HL-60 (cell line): Measurements from ENCODE around the gene TP53TG5.

Source experiments
- CTCF ChIP-seq: IDR thresholded peaks from one replicate; pipeline ENCODE4 v1.5.1; 2011; ENCODE audit warnings: low read length, control low read depth, inconsistent platforms; ENCODE audit not compliant: insufficient read depth
- GABPA ChIP-seq: IDR thresholded peaks from 2 replicates; pipeline ENCODE4 v1.6.1; 2012; ENCODE audit warnings: low read depth
- POLR2AphosphoS5 ChIP-seq: IDR thresholded peaks from 2 replicates; pipeline ENCODE4 v1.6.1; 2012; ENCODE audit warnings: low read depth
- TF ChIP-seq, protein P1 (sequence below): IDR thresholded peaks from 2 replicates; pipeline ENCODE4 v1.6.1; 2012; ENCODE audit warnings: low read depth; ENCODE audit not compliant: insufficient replicate concordance

DNA sequence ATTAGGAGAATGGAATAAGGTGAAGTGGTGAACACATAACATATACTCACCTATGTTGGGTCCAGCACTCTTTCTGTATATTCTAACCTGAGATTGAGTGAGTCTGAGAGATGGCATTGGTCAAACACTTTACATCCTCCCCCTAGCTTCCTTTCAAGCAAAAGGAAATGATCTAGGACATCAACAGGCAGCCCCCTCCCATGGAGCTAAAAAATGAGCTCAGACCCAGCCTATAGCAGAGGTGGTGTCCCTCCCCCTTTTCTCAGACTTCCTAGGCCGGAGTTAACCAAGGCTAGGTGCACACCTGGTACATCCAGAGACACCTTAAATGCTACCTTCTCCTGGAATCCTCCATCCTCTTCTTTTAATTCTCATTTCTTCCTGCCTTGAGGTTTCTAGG, 24.4 kb downstream of the TP53TG5 start:
- no peak for TF ChIP-seq CTCF
- TF ChIP-seq, protein P1, sequence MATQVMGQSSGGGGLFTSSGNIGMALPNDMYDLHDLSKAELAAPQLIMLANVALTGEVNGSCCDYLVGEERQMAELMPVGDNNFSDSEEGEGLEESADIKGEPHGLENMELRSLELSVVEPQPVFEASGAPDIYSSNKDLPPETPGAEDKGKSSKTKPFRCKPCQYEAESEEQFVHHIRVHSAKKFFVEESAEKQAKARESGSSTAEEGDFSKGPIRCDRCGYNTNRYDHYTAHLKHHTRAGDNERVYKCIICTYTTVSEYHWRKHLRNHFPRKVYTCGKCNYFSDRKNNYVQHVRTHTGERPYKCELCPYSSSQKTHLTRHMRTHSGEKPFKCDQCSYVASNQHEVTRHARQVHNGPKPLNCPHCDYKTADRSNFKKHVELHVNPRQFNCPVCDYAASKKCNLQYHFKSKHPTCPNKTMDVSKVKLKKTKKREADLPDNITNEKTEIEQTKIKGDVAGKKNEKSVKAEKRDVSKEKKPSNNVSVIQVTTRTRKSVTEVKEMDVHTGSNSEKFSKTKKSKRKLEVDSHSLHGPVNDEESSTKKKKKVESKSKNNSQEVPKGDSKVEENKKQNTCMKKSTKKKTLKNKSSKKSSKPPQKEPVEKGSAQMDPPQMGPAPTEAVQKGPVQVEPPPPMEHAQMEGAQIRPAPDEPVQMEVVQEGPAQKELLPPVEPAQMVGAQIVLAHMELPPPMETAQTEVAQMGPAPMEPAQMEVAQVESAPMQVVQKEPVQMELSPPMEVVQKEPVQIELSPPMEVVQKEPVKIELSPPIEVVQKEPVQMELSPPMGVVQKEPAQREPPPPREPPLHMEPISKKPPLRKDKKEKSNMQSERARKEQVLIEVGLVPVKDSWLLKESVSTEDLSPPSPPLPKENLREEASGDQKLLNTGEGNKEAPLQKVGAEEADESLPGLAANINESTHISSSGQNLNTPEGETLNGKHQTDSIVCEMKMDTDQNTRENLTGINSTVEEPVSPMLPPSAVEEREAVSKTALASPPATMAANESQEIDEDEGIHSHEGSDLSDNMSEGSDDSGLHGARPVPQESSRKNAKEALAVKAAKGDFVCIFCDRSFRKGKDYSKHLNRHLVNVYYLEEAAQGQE, result no peak
- TF ChIP-seq POLR2AphosphoS5, result no peak
- no peak for TF ChIP-seq GABPA
